ENCODE results near the gene GLIS1. TPM values are rescaled to one million over a fixed set of nuclear protein-coding genes. Genes with fewer than 3 reads are reported as not detected.

The GLIS1 gene
- total RNA-seq, 1 experiment from 2014 or later: 0.28 TPM

DNA sequence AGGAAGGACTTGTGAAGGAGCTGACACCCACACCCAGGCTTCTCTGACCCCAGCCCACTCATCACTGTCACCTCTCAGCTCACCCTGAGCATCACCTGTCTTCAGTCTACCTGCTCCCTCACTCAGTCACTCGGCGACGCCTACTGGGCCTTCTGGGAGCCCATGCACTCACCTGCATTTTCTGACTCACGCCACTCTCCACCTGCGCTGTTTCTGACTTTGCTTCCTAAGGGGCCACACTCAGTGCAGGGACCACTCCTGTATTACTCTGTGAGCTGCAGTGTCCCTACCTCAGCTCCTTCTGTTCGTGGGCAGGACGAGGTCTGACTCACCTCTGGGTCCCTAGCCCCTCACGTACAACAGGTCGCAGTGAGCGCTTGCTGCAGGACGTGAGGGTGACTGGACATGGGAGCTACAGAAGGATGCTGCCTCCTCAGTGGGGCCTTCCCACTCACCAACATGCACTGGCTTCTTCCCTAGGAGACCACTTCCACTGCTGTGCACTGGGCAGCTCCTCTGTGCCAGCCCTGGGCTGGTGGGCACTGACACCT lies 102.3 kb downstream of the GLIS1 start:
- Histone ChIP-seq H2BK20ac (ENCODE audit: low read depth, low read length, poor library complexity, severe bottlenecking) (no peak overlapping the region), H3K4me2 (ENCODE audit: insufficient read depth, insufficient read length, low read length) (no peak overlapping the region), H3K18ac (ENCODE audit: insufficient read length, low read depth, low read length) (no peak overlapping the region), H3K4ac (ENCODE audit: low read depth, low read length) (no peak overlapping the region), H2BK5ac (ENCODE audit: insufficient read length, low read length) (no peak overlapping the region), H2BK15ac (ENCODE audit: low read depth, low read length) (no peak overlapping the region), H3K9me3 (ENCODE audit: control insufficient read depth, low read depth, low read length) (no peaks in the 10 kb centered on the region), H3K56ac (ENCODE audit: insufficient read length, low read depth, low read length) (no peak overlapping the region), H3K79me2 (ENCODE audit: insufficient read depth, low read length) (no peaks in the 10 kb centered on the region), H2AK5ac (ENCODE audit: insufficient read length, low read length) (no peak overlapping the region), H3K27me3 (ENCODE audit: insufficient read depth, low read length) (no peaks in the 10 kb centered on the region; the same call in 1 of the 2 replicates), H3K79me1 (ENCODE audit: insufficient read depth, low read depth, low read length, poor library complexity, severe bottlenecking) (no peaks in the 10 kb centered on the region), H4K91ac (ENCODE audit: insufficient read length, low read depth, low read length) (no peak overlapping the region), H4K20me1 (ENCODE audit: control insufficient read depth, insufficient read depth, insufficient read length) (no peaks in the 10 kb centered on the region), H3K14ac (ENCODE audit: insufficient read depth, low read length) (no peak overlapping the region), H4K5ac (ENCODE audit: insufficient read length, low read depth, low read length) (no peak overlapping the region), H3K27ac (ENCODE audit: insufficient read length, low read depth, low read length) (no peak overlapping the region), H4K8ac (replicated peaks; ENCODE audit: insufficient read length, low read depth, low read length) (no peak overlapping the region), H2BK120ac (ENCODE audit: low read depth, low read length, poor library complexity, severe bottlenecking) (no peak overlapping the region), H2AFZ (ENCODE audit: low read length) (no peak overlapping the region), H3K4me1 (ENCODE audit: insufficient read depth, low read length) (no peaks in the 10 kb centered on the region; the same call in 1 of the 2 replicates), H3K9ac (ENCODE audit: extremely low read depth, insufficient read length, low read length) (no peak overlapping the region), H2BK12ac (ENCODE audit: insufficient read length, low read depth, low read length) (no peak overlapping the region), H3K23ac (ENCODE audit: insufficient read length, low read depth, low read length) (no peak overlapping the region), H3K23me2 (ENCODE audit: insufficient read length, low read depth, low read length, poor library complexity, severe bottlenecking) (peaks cover 2% of the 10 kb centered on the region), H3T11ph (ENCODE audit: low read length) (no peak overlapping the region)
- TF ChIP-seq, protein P1, sequence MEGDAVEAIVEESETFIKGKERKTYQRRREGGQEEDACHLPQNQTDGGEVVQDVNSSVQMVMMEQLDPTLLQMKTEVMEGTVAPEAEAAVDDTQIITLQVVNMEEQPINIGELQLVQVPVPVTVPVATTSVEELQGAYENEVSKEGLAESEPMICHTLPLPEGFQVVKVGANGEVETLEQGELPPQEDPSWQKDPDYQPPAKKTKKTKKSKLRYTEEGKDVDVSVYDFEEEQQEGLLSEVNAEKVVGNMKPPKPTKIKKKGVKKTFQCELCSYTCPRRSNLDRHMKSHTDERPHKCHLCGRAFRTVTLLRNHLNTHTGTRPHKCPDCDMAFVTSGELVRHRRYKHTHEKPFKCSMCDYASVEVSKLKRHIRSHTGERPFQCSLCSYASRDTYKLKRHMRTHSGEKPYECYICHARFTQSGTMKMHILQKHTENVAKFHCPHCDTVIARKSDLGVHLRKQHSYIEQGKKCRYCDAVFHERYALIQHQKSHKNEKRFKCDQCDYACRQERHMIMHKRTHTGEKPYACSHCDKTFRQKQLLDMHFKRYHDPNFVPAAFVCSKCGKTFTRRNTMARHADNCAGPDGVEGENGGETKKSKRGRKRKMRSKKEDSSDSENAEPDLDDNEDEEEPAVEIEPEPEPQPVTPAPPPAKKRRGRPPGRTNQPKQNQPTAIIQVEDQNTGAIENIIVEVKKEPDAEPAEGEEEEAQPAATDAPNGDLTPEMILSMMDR (conservative IDR thresholded peaks at IDR 0.05): no peak
- no peak overlapping the region for H3K27ac Mint-ChIP-seq
- peaks cover 1% of the 10 kb centered on the region for H3K27me3 Mint-ChIP-seq (ENCODE audit: low read depth)
- peaks cover 0 to 5% of the 10 kb centered on the region in 2 experiments; a peak in 2 of 4 replicates for H3K4me1 Mint-ChIP-seq
- peak; percentile 31 for DNase-seq
- no peaks in the 10 kb centered on the region for H3K36me3 Mint-ChIP-seq (ENCODE audit: insufficient read depth in 1 of 3, low read depth in 3 of 3)
- WGBS (ENCODE audit: extremely low coverage, insufficient read length, low lambda C conversion rate): no CpG with 5 or more reads among the region's 11 CpGs
- H3K4me3 Mint-ChIP-seq: no peak overlapping the region
- H3K9me3 Mint-ChIP-seq: no peaks in the 10 kb centered on the region
